HG03175 (cell line): ENCODE data around the gene RTN4R.
"Not testable (repeated sequence)": the region's sequence is repeated elsewhere in the genome, so short reads cannot be mapped to it uniquely, and the experiment has no call there.

Experiments used
- ATAC-seq: cut with Tn5 transposase; IDR thresholded peaks from one replicate; pipeline ENCODE4 v1.9.1; 2021; ENCODE audit warnings: mild to moderate bottlenecking, moderate library complexity; ENCODE audit not compliant: unreplicated experiment

The RTN4R gene

GRCh38 chr22:20289182-20290044 lies 21.3 kb upstream of the RTN4R start:
- not testable (repeated sequence) for ATAC-seq

GRCh38 chr22:20286784-20287423 lies 18.8 kb upstream of the RTN4R start:
- ATAC-seq: not testable (repeated sequence)

GRCh38 chr22:20286312-20286660 lies 18.2 kb upstream of the RTN4R start:
- not testable (repeated sequence) for ATAC-seq

- ATAC-seq: not testable (repeated sequence)
Measured at GRCh38 chr22:20285473-20286311, 17.6 kb upstream of the RTN4R start.

GRCh38 chr22:20284471-20285086 lies 16.5 kb upstream of the RTN4R start:
- no peak for ATAC-seq

GRCh38 chr22:20283674-20284066 lies 15.6 kb upstream of the RTN4R start:
- no peak for ATAC-seq

- no peak for ATAC-seq
Measured at GRCh38 chr22:20282901-20283673, 15.0 kb upstream of the RTN4R start.

GRCh38 chr22:20281891-20282290 lies 13.8 kb upstream of the RTN4R start:
- no peak for ATAC-seq

- ATAC-seq: not testable (repeated sequence)
Measured at GRCh38 chr22:20281473-20281872, 13.4 kb upstream of the RTN4R start.

GRCh38 chr22:20280866-20281265 lies 12.7 kb upstream of the RTN4R start:
- ATAC-seq: no peak

- ATAC-seq: not testable (repeated sequence)
Measured at GRCh38 chr22:20280163-20280562, 12.0 kb upstream of the RTN4R start.

- ATAC-seq: no peak
Measured at GRCh38 chr22:20279662-20280134, 11.6 kb upstream of the RTN4R start.

GRCh38 chr22:20278726-20279490 lies 10.8 kb upstream of the RTN4R start:
- not testable (repeated sequence) for ATAC-seq

GRCh38 chr22:20277936-20278635 lies 10.0 kb upstream of the RTN4R start:
- ATAC-seq: not testable (repeated sequence)

GRCh38 chr22:20276468-20276867 lies 8.3 kb upstream of the RTN4R start:
- no peak for ATAC-seq

GRCh38 chr22:20275836-20276235 lies 7.7 kb upstream of the RTN4R start:
- no peak for ATAC-seq

GRCh38 chr22:20275325-20275724 lies 7.2 kb upstream of the RTN4R start:
- ATAC-seq: not testable (repeated sequence)

- ATAC-seq: not testable (repeated sequence)
Measured at GRCh38 chr22:20274374-20274773, 6.3 kb upstream of the RTN4R start.

GRCh38 chr22:20273758-20274181 lies 5.7 kb upstream of the RTN4R start:
- no peak for ATAC-seq
